LoVo (cell line): ENCODE measurements around the gene TOX2.

Experiments used
- DNase-seq: peaks from one replicate; pipeline ENCODE4 v3.0.0-alpha.2; 2016; ENCODE audit warnings: low spot score

TOX2 gene

DNA sequence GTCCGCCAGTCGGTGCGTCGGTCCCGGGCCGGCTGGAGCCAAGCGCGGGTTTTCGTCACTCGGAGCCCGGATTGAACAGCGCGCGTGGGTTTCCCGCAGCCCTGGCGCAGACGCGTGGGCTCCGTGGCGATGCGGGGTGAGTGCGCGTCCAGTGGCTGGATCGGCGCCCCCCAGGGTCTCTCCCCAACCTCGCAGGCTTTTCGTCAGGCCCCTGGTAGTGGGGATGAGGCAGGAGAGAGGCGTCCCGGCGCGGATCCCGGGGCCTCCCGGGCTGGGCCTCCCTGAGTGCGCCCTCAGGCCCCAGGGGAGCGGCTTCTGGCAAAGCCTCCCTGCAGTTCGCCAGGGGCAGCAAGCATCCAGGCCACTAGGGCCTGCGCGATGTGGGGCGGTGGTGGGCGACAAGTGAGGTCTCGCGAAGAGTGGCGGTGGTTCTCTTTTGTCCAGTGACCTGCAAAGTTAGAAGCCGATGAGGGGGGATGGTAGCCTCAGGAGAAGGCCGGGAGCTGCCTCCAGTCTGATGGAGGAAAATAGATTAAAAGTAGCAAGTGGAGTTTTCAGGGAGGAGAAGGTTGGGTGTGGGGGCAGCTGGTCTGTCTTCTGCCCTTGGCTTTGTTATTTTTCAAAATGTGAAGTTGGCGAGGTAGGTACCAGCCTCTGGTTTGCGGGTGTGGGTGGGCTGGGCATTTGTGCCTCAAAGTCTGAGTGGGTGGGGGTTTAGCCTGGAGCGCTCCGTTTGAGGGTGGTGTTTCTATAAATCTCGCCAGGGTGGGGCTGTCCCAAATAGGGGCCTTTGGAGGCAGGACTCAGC is 1.6 kb downstream of the TOX2 start:
- no peak for DNase-seq

DNA sequence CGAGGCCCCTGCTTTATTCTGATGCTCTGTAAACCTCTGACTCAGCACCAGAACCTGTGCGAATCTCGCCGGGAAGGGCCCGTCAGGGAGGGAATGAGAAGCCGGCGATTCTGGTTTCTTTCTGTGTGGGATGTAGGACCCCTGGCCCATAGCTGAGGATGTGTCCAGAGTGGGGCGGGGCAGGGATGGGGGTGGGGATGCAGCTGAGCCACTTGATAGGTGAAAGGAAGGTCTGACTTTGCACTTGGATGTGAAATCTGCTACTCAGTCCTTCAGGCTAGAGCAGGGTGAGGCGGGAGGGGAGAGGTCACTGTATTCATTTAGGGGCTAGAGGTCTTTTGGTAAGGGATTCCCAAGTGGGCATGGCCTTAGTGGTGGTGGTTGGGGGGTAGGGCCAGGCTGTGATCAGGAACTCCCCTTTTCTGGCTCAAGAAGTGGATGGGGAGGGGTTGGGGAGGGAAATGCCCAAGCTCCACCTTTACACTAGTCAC is 2.3 kb downstream of the TOX2 start:
- DNase-seq, result no peak

DNA sequence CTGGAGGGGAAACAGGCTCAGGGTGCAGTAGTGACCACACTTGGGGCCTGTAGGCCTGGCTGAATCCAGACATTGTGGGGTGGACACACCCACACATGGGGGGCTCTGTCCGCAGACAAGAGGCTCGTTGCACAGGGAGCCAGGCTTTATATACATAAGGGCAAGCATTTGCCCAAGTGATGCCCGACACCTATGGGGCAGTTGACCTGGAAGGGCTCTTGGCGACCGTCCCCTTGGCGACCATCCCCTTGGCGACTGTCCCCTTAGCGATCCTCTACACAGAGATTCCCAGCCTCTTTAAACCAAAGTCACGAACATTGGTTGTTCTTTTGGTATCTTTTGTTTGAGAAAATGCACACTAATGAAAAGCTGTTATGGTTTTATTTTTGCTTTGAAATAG is 2.7 kb downstream of the TOX2 start:
- DNase-seq, result no peak

DNA sequence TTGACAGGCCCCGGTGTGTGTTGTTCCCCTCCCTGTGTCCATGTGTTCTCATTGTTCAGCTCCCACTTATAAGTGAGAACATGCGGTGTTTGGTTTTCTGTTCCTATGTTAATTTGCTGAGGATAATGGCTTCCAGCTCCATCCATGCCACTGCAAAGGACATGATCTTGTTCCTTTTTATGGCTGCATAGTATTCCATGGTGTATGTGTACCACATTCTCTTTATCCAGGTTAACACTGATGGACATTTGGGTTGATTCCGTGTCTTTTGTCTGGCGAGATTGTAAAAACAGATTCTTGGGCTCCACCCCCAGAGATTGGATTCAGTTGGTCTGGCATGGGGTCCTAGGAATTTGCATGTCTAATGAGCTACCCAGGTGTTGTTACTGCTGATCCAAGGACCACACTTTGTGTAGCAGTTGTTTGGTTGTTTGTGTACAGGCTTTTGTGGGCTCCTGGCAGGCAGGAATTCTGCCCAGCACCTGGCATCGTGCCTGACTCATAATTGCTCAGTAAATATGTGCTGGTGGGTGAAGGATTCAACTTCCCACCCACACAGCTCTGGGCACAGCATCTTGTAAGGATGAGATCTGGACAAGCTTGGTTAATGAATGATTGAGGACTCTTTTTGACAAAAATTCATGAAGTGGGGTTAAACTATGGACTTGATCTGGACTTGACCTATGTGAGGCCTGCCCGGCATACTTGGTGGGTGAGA is 5.2 kb downstream of the TOX2 start:
- peak; percentile 13 for DNase-seq

DNA sequence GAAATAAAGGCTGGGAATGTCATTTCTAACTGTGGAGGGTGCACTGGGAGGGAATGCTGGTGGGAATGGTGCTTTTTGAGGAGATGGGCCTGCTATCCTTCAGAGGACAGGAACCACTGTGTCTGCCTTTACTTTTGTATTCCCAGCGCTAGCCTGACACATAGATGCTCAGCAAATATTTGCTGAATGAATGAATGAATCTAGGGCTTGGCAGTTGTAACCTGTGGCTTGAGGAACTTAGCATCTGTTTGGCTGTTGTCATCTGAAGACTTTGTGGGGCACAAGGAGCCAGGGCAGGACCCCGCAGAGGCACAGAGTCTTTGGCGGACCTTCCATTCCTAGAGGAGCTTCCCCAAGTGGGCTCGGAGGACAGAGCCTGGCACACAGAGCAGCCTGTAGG is 6.1 kb downstream of the TOX2 start:
- DNase-seq, result no peak

DNA sequence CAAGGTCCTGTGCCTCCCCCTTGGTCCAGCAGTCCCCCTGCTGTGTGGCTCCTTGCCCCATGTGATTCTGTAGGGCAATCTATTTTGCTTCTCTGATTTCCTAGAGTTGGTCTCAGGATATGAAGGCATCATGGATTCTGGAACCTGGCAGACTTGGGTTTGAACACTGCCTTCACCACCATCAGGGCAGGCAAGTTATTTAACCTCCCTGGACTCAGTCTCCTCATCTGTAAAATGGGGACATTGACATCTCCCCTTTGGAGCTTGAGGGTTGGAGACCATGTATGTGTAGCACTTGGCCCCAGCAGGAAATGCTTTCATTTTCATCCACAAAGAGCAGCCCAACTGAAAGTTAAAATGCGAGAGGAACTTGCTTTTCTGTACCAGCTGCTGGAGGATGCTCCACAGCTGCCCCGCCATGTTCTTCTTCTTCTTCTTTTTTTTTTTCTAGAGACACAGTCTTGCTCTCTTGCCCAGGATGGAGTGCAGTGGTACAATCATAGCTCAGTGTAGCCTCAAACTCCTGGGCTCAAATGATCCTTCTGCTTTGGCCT is 6.7 kb downstream of the TOX2 start:
- DNase-seq, result no peak

DNA sequence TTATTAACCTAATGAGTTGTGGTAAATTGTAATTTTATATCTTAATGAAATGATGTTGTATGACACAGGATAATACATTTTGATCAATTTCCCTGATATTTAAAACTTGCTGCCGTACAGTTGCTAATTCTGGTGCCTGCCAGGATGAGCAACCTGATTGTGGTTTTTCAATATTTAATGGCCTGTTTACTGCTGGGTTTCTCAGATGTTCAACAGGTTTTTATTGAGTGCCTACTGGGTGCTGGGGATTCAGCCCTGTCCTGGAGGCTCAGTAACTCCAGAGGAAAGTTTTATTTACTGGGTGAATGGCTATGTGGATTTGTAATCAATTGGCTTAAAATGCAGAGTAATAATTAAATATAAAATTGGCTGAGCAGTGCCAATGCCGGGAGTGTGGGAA is 8.0 kb downstream of the TOX2 start:
- no peak for DNase-seq

DNA sequence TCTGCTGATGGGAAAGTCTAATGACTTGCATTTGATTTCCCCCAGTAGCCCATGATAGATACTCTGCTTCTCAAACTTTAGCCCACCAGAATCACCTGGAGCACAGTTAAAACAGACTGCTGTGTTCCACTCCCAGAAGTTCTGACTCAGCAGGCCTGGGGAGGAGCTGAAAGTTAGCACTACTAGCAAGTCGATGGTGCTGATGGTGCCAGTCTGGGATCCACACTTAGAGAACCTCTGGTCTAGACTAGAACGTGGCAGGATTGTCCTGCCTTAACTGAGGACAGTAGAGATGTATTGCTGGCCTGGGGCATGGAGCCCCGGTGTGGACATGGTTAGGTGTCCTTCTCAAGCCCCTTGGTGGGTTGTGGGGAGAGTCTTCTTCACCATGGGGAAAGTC is 8.7 kb downstream of the TOX2 start:
- no peak for DNase-seq

DNA sequence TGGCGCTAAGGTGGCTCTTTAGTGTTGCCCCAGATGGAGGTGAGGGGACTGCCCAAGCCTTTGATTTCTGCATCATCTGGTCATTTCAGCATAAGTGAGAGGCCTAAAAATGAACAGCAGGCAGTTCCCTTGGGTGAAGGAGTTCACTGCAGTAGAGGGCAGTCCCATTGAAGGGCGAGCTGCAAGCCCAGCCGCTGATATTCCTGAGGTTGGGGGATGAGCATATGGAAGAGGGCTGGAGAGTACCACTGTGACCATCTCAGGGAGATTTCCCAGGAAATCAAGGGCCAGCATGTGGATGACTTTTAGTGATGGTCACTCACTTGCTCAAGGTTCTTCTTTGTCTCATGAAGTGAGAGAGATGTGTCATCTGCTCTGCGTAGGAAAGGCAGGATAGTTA is 9.3 kb downstream of the TOX2 start:
- DNase-seq, result no peak

DNA sequence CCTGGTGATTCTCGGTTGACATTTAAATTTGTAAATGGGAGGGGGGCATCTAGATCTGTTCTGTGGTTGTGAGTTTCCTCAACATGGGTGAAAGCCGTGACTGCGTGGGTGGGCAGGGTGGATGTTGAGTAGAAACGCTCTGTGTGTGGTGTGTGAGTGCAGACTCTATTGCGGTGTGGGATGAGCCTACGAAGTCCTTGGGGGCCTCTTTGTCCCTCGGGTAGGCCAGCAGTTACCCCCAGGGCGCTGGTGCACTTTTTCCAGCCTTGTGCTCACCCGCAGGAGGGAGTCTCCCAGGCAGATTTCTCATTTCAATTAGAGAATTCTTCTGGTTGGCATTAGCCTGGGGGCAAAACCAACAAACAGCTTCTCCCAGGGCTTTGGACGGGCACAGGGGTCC is 10.6 kb downstream of the TOX2 start:
- no peak for DNase-seq

DNA sequence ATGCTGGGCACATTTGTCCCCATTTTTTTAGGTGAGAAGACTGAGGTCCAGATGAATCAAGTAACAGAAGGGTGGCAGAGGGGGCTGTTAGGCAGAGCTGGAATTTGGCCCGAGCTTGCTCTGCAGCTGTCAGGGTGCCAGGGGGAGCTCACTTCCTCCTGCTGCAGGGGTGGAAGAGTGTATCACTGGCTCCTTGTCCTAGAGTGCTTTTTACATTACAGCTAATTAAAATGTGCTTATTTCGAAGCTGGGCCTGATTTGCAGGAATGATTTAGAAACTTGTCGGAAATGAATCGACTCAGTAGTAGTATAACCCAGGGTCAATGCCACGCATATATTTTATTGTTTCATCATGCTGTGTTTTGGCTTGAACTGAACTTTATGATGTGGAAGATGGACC is 11.1 kb downstream of the TOX2 start:
- DNase-seq, result no peak

DNA sequence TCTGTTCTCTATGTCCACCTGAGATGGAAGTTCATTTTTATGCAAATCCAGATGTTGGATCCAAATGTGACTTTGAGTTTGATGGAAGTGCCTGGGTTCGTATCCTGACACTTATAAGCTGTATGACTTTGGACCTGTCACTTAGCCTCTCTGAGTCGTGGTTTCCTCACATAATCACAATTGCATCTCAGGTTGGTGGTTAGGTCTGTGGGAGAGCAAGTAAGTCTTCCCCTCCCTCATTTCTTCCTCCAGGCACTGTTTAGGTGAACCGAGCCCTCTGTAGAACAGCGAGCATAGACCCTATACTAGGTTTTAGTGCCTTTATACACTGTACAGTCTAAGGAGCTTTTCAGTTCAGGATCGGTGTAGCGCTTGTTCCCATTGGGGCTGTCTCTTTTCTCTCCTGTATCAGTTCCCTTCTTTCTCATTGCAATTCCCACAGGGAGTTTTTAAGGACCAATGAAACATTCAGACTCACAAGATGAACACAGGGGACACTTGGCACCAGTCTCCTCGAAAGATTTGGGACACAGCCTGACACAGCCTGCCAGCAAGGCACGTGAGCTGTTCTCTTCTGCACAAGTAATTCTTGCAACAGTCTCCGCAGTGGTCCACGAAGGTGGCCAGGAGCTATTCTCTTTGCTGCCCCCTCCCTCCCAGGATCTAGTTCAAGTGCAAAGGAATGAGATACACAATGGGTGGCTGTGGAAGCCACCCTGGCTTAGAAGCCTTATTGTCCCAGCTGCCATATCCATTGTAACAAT is 11.8 kb downstream of the TOX2 start:
- no peak for DNase-seq

DNA sequence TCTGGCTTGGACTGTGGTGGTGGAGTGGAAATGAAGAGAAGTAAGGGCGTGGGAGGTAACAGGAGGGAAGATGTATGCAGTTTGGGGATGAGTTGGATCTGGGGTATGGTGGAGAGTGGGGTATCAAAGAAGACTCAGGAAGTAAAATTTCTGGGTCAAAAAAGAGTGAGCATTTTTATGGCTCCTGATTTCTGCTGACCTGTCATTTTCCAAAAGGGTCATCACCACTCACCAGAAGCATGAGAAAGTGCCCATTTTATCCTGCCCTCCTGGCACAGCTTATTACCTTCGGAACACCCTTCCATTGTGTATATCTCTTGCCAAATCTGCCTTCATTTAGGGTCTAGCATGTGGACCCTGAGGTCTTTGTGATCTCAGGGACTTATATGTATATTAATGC is 17.3 kb downstream of the TOX2 start:
- DNase-seq, result no peak

DNA sequence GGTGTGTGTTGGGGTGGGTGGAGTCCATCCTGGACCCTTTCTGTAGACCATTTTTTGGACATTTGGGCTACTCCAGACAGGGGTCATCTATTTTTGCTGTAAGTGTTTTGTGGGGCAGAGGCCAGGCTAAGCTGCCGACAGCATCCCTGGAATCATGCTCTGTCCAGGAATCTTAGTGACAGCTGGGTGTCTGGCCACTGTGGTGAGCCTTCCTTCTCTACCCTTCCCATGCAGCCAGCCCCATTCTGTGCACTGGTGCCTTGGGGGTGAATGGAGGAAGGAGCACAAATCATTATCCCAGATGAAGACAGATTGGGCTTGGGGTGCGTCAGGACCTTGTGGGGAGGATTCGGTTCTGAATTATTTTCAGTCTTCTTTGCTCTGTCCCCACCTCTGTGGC is 20.2 kb downstream of the TOX2 start:
- DNase-seq, result no peak

DNA sequence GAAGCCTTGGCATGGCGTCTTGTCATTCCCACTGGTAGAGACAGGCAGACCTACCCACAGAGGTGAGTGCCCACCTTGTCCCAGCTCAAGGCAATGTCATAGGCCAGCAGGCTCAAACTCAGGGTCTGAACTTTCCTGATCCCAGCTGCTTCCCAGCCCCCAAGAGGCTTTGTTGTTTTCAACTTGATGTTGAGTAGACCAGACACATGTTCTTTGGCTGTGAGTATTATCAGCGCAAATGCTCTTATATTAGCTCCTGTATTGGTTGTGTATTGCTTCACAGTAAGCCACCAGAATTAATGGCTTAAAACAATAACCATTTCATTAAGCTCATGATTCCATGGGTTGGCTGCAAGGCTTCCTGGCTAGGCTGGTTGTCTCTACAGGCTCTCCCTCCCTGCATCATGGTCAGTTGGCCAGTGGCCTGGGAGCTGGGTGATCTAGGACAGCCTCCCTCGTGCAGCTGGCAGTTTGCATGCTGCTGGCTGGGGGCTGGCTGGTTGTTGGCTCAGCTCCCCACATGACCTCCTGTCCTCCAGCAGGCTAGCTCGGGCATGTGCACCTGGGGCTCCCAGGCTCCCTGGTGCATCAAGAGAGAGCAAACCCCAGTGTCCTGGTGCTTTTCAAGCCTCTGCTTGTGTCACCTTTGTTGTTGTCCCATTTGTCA is 21.6 kb downstream of the TOX2 start:
- DNase-seq, result no peak

DNA sequence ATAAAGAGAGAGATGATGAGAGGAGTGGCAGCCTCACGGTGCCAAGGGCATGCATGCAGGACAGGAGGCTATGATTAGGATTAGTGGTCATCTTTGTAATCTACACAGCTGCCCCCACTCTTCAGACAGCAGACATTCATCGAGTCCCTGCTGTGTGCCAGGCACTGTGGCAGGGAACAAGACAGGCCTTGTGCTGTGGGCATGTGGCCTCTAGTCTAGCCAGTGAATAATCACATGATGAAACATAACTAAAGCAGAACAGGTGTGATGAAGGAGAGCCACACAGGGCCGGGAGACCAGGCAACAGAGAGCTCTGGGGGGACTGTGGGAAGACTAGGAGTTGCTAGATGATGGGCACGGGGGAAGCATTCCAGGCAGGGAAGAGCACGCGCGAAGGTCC is 22.2 kb downstream of the TOX2 start:
- DNase-seq, result no peak

DNA sequence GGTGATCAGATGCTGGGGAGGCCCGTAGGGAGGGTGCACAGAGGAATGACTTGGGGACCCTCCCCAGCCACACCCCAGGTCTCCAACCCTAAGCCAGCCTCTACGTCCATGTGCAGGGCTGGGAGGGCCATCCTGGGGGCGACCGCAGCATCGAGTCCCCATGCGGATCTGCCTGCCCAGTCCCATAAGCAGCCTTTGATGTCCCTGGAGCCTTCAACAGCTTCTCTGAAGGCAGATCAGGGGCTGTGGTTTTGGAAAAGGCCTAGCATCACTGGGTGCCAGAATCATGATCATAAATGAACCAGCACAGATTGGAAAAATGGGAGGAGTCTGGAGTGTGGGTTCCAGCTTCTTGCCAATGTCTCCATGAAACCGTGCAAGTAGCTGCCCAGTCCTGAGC is 22.9 kb downstream of the TOX2 start:
- DNase-seq, result no peak

DNA sequence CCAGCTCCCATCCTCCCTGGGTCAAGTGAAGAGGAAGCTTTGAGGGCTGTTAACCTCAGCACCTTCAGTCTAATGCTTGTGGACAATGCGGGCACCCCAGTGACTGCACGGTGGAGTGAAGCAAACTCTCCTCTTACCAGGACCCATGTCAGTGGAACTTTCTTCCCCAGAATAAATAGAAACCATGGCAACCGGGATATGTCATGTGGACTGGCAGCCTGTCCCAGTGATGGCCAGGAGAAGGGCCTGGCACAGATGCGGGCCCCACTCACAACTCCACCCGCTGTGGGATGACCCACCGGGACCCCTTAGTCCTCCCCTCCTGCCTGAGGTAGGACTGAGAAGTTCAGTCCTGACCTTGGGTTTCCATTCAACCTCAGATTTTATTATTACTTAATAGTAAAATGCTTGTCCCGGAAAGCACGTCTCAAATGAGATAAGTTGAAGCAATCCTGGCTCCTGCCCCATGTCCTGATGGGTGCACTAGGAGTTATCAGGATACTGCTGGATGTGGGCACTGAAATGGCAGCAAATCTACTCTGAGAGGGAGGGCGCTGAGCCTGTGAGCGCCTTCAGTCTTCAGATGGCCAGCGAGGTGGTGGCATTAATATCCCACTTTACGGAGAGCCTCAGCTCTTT is 23.5 kb downstream of the TOX2 start:
- no peak for DNase-seq

DNA sequence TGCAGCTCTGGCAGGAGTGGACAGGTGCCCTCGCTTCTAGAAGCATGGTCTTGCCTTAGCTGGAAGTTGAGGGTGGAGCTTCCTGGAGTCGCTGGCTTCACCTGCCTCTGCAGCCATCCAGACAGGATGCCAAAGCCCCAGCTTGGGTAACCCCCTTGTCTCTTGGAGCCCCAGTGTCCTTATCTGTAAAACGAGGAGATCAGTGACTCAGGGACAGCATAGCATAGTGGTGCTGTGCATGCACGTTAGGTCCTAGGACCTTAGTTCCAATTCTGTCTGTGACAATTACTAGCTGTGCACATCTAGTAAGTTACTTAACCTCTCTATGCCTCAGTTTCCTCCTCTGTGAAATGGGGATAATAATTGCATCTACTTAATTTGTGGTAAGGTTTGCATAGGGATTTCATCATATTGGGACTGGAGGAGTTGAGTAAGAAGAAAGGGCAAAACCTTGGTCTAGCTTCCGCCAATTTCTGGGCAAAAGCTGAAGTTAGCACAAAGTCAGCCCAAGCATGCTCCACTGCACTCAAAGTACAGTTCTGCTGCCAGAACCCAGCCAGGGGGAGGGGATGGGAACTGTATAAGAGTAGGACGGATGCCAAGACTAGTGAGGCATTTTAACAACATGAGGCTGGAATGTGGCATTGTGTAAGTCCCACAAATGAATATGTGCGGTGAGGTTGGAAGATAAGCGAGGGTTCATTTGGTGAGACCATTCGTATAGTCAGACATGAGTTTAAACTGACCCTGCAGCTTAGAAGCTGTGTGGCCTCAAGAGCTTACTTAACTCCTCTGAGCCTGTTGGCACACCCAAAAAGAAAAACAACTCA is 24.5 kb downstream of the TOX2 start:
- DNase-seq, result peak; percentile 76

DNA sequence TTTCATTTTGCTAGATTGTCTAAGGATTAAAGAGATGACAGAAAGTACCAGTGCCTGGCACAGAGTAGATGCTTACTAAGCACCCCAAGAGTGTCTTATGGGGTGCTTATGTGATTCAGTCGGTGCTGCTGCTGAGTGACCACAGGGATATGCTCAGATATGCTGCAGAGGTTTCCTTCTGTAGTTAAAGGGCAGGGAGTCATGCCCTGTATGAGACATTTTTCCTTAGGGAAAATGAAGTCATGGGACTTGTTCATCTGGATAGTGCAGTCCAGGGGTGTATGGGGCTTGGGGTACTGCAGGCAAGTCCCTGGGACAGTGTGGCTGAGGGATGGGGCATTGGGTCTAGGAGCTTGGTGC is 25.1 kb downstream of the TOX2 start:
- DNase-seq, result no peak
